GM23248 (cell line): ENCODE measurements around the gene VLDLR.

Source experiments
- EZH2 ChIP-seq: fragments of 200-600 bp; sonication (generic); IDR thresholded peaks from 2 replicates; pipeline ENCODE4 v1.6.1; 2018; ENCODE audit warnings: antibody characterized with exemption, mild to moderate bottlenecking; ENCODE audit not compliant: insufficient read depth, poor library complexity, severe bottlenecking
- EZH2phosphoT487 ChIP-seq: fragments of 200-600 bp; sonication (generic); IDR thresholded peaks from 2 replicates; pipeline ENCODE4 v1.6.1; 2018; ENCODE audit warnings: antibody characterized with exemption, moderate library complexity, mild to moderate bottlenecking, low read depth; ENCODE audit not compliant: insufficient read depth

GRCh38 chr9:2603621-2604020, 18.0 kb upstream of the VLDLR start:
- TF ChIP-seq EZH2 (no peak), EZH2phosphoT487 (no peak)
